ENCODE results near the gene ACOT8. TPM values are rescaled to one million over a fixed set of nuclear protein-coding genes. Genes with fewer than 3 reads are reported as not detected.
"Not testable (repeated sequence)": the region's sequence is repeated elsewhere in the genome, so short reads cannot be mapped to it uniquely, and the experiment has no call there.

ACOT8 gene
- polyA plus RNA-seq, 2 donors = 24.8 to 26.6 TPM

DNA sequence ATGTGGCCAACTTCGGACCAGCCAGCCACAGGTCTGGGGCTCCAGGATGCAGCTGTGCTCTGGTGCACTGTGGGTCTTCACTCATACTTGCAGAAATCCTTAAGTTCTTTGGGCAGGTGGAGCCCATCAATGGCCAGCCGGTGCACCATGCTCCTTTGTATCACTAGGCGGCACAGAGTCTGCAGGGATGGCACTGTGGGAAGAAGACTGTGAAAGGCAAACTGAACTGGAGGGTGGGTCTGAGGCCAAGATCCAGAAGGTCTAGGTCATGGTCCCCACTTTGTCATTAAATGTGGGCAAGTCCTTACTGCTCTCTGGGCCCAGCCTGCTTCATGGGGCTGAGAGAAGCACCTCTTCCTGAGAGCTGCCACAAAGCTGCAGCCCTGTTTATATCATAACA is 31.5 kb upstream of the ACOT8 start:
- no peak overlapping the region for H3K4me3 ChIP-seq (ENCODE audit: low read depth in 1 of 2, low read length in 2 of 2)
- peaks cover 5 to 18% of the 10 kb centered on the region in 2 donors for H3K4me1 ChIP-seq (ENCODE audit: control insufficient read depth in 2 of 2, insufficient read depth in 2 of 2, low read length in 1 of 2)
- peaks cover 1 to 8% of the 10 kb centered on the region in 2 donors for H3K36me3 ChIP-seq (ENCODE audit: control insufficient read depth in 2 of 2, insufficient read depth in 2 of 2, low read length in 1 of 2)
- 90 to 93% methylated on average over 3 of the region's 3 CpGs for WGBS, 2 donors
- H3K9me3 ChIP-seq (ENCODE audit: control insufficient read depth in 2 of 2, insufficient read depth in 1 of 2, low read depth in 1 of 2, low read length in 1 of 2) = no peaks in the 10 kb centered on the region
- no peak overlapping the region for H3K27ac ChIP-seq (ENCODE audit: low read depth in 2 of 2, low read length in 1 of 2)
- H3K27me3 ChIP-seq (ENCODE audit: control insufficient read depth in 1 of 2, insufficient read depth in 2 of 2, low read length in 2 of 2) = no peaks in the 10 kb centered on the region

DNA sequence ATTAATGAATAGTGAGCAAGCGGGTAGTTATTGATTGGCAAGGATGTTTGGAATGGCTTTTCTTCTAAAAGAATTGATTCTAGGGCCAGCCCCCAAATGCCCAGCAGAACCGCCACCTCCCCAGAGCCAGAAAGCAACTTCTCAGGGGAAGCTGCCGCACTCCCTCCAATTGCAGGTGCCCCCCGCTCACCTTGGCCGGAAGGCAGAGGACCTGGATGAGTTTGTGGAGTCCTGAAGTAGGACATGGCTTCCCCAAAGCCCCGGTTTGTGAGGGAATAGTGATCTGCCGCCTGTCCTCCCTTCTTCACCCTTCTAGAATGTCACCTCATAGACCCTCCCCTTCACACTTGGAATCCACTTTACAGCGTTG is 30.1 kb upstream of the ACOT8 start, which contains the start of gene SPATA25:
TSS of gene SPATA25 (minus strand) at position 277 of the 370 bp plus-strand sequence. CDS start at position 245, 32 bp downstream.
- Histone ChIP-seq H3K27ac (ENCODE audit: low read depth in 2 of 2, low read length in 1 of 2) (no peak within 1 kb of the TSS), H3K27me3 (ENCODE audit: control insufficient read depth in 1 of 2, insufficient read depth in 2 of 2, low read length in 2 of 2) (no peaks in the 10 kb centered on the region), H3K36me3 (ENCODE audit: control insufficient read depth in 2 of 2, insufficient read depth in 2 of 2, low read length in 1 of 2) (peaks cover 11 to 16% of the 10 kb centered on the region in 2 donors), H3K4me3 (ENCODE audit: low read depth in 1 of 2, low read length in 2 of 2) (no peak within 1 kb of the TSS), H3K9me3 (ENCODE audit: control insufficient read depth in 2 of 2, insufficient read depth in 1 of 2, low read depth in 1 of 2, low read length in 1 of 2) (no peaks in the 10 kb centered on the region), H3K4me1 (ENCODE audit: control insufficient read depth in 2 of 2, insufficient read depth in 2 of 2, low read length in 1 of 2) (peaks cover 3 to 10% of the 10 kb centered on the region in 2 donors)
- WGBS, 2 donors = 90 to 96% methylated on average over 8 of the region's 8 CpGs

- Histone ChIP-seq H3K36me3 (ENCODE audit: control insufficient read depth in 2 of 2, insufficient read depth in 2 of 2, low read length in 1 of 2) (peaks cover 11 to 16% of the 10 kb centered on the region in 2 donors), H3K27ac (ENCODE audit: low read depth in 2 of 2, low read length in 1 of 2) (no peak overlapping the region)
These were observed 29.6 kb upstream of the ACOT8 start for GRCh38 chr20:45886590-45887345.

DNA sequence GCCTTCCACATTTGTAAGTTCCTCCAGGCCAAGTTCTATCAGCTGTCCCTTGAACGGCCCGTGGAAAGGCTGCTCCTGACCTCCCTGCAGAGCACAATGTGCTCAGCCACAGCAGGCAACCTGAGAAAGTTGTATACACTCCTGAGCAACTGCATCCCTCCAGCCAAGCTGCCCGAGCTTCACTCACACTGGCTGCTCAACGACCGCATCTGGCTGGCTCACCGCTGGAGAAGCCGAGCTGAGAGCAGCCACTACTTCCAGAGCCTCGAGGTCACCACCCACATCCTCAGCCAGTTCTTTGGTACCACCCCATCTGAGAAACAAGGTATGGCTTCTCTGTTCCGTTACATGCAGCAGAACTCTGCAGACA is 25.9 kb upstream of the ACOT8 start:
- 82 to 84% methylated on average over 9 of the region's 9 CpGs for WGBS, 2 donors
- H3K36me3 ChIP-seq (ENCODE audit: control insufficient read depth in 2 of 2, insufficient read depth in 2 of 2, low read length in 1 of 2) = peaks cover 11 to 17% of the 10 kb centered on the region in 2 donors
- no peak overlapping the region for H3K27ac ChIP-seq (ENCODE audit: low read depth in 2 of 2, low read length in 1 of 2)
- H3K4me1 ChIP-seq (ENCODE audit: control insufficient read depth in 2 of 2, insufficient read depth in 2 of 2, low read length in 1 of 2) = no peaks in the 10 kb centered on the region
- no peak overlapping the region for H3K4me3 ChIP-seq (ENCODE audit: low read depth in 1 of 2, low read length in 2 of 2)
- no peaks in the 10 kb centered on the region for H3K9me3 ChIP-seq (ENCODE audit: control insufficient read depth in 2 of 2, insufficient read depth in 1 of 2, low read depth in 1 of 2, low read length in 1 of 2)
- no peaks in the 10 kb centered on the region for H3K27me3 ChIP-seq (ENCODE audit: control insufficient read depth in 1 of 2, insufficient read depth in 2 of 2, low read length in 2 of 2)

More at GRCh38 chr20:45886590-45887345, 29.6 kb upstream of the ACOT8 start:
- no peaks in the 10 kb centered on the region for H3K27me3 ChIP-seq (ENCODE audit: control insufficient read depth in 1 of 2, insufficient read depth in 2 of 2, low read length in 2 of 2)
- WGBS, 2 donors = 90 to 92% methylated on average over 19 of the region's 19 CpGs
- H3K4me1 ChIP-seq (ENCODE audit: control insufficient read depth in 2 of 2, insufficient read depth in 2 of 2, low read length in 1 of 2) = peaks cover 0 to 4% of the 10 kb centered on the region in 2 donors
- no peak overlapping the region for H3K4me3 ChIP-seq (ENCODE audit: low read depth in 1 of 2, low read length in 2 of 2)
- no peaks in the 10 kb centered on the region for H3K9me3 ChIP-seq (ENCODE audit: control insufficient read depth in 2 of 2, insufficient read depth in 1 of 2, low read depth in 1 of 2, low read length in 1 of 2)

- Histone ChIP-seq H3K27ac (ENCODE audit: low read depth in 2 of 2, low read length in 1 of 2) (no peak overlapping the region), H3K4me3 (ENCODE audit: low read depth in 1 of 2, low read length in 2 of 2) (no peak overlapping the region), H3K27me3 (ENCODE audit: control insufficient read depth in 1 of 2, insufficient read depth in 2 of 2, low read length in 2 of 2) (no peaks in the 10 kb centered on the region), H3K9me3 (ENCODE audit: control insufficient read depth in 2 of 2, insufficient read depth in 1 of 2, low read depth in 1 of 2, low read length in 1 of 2) (no peaks in the 10 kb centered on the region), H3K4me1 (ENCODE audit: control insufficient read depth in 2 of 2, insufficient read depth in 2 of 2, low read length in 1 of 2) (no peaks in the 10 kb centered on the region), H3K36me3 (ENCODE audit: control insufficient read depth in 2 of 2, insufficient read depth in 2 of 2, low read length in 1 of 2) (peaks cover 11 to 22% of the 10 kb centered on the region in 2 donors)
- WGBS, 2 donors = 83% methylated on average over 4 of the region's 4 CpGs
These were observed 25.4 kb upstream of the ACOT8 start for GRCh38 chr20:45882469-45883099.

DNA sequence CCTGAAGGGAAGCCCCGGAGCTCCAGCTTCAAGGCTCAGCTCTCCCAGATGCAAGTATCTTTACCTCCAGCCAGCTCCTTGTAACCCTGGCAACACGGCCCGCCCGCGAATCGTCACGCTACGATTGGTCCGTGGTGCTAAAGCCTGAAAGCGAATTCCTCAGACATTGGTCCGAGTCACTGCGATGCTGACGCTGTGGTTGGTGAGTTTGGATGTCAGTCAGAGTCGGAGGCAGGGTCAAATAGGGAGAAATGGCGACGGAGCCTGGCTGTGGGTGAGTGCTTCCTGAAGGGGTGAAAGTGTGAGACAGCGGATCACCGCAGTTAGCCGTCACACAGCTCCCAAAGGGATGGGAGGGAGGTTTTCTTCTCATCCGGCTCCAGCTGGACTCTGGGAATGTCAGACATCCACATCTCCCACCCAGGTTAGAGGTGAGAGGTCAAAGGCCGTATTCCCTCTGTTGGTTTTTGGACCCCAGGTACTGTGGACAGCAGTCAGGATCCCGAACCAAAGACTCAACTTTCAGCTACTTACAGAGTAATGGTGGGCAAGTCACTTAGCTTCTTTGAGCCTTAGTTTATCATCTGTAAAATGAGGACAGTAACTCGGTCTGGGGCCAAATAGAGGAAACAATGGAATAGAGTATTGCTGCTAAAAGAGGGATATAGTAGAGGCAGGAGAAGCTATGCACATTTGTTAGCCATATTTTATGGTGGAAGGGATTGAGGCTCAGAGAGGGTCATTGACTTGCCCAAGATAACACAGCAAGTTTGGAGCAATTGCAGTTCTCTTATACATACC is 24.0 kb upstream of the ACOT8 start, which contains the start of gene ZSWIM1:
TSS of gene ZSWIM1 (plus strand) at position 240 of the 801 bp plus-strand sequence. CDS start 1,366 bp downstream, outside the sequence.
- Histone ChIP-seq H3K4me1 (ENCODE audit: control insufficient read depth in 2 of 2, insufficient read depth in 2 of 2, low read length in 1 of 2) (no peaks in the 10 kb centered on the region), H3K36me3 (ENCODE audit: control insufficient read depth in 2 of 2, insufficient read depth in 2 of 2, low read length in 1 of 2) (peaks cover 11 to 21% of the 10 kb centered on the region in 2 donors), H3K4me3 (ENCODE audit: low read depth in 1 of 2, low read length in 2 of 2) (peak within 1 kb of the TSS; percentile 60 to 86), H3K27ac (ENCODE audit: low read depth in 2 of 2, low read length in 1 of 2) (peak within 1 kb of the TSS; percentile 73 to 93), H3K9me3 (ENCODE audit: control insufficient read depth in 2 of 2, insufficient read depth in 1 of 2, low read depth in 1 of 2, low read length in 1 of 2) (no peaks in the 10 kb centered on the region), H3K27me3 (ENCODE audit: control insufficient read depth in 1 of 2, insufficient read depth in 2 of 2, low read length in 2 of 2) (no peaks in the 10 kb centered on the region)
- WGBS, 2 donors = 1% methylated on average over 23 of the region's 23 CpGs

DNA sequence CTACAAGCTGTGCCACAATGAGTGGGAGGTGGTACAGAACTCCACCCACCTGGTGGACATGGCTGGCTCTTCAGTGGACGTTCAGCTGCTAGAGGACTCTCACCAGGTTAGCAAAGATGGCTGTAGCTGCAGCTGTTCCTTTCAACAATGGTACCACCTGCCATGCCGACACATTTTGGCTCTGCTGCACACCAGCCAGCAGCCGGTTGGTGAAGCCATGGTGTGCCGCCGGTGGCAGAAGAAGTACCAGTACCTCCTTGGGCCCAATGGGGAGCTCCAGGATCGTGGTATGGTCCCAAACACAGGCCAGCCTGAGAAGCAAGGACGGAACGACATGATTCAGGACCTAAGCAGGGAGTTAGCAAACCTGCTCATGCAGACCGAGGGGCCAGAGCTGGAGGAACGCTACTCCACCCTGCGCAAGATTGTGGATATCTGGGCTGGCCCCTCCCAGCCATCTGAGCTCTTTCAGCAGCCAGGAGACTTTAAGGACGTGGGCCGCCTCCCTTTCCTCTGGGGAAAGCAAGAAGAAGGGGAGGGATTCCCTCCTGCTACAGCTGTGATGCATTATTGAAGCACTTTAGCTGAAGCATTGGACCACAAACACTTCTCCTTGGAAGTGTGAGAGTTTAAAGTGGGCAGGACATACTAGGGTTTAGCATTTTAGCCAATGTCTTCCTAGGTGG is 21.0 kb upstream of the ACOT8 start:
- Histone ChIP-seq H3K4me1 (ENCODE audit: control insufficient read depth in 2 of 2, insufficient read depth in 2 of 2, low read length in 1 of 2) (no peaks in the 10 kb centered on the region), H3K27ac (ENCODE audit: low read depth in 2 of 2, low read length in 1 of 2) (no peak overlapping the region), H3K4me3 (ENCODE audit: low read depth in 1 of 2, low read length in 2 of 2) (no peak overlapping the region), H3K36me3 (ENCODE audit: control insufficient read depth in 2 of 2, insufficient read depth in 2 of 2, low read length in 1 of 2) (peaks cover 6 to 15% of the 10 kb centered on the region in 2 donors), H3K27me3 (ENCODE audit: control insufficient read depth in 1 of 2, insufficient read depth in 2 of 2, low read length in 2 of 2) (no peaks in the 10 kb centered on the region), H3K9me3 (ENCODE audit: control insufficient read depth in 2 of 2, insufficient read depth in 1 of 2, low read depth in 1 of 2, low read length in 1 of 2) (no peaks in the 10 kb centered on the region)
- 87 to 89% methylated on average over 13 of the region's 13 CpGs for WGBS, 2 donors

- H3K27ac ChIP-seq (ENCODE audit: low read depth in 2 of 2, low read length in 1 of 2) = no peak overlapping the region
- H3K4me3 ChIP-seq (ENCODE audit: low read depth in 1 of 2, low read length in 2 of 2) = no peak overlapping the region
- peaks cover 0 to 6% of the 10 kb centered on the region in 2 donors for H3K4me1 ChIP-seq (ENCODE audit: control insufficient read depth in 2 of 2, insufficient read depth in 2 of 2, low read length in 1 of 2)
- no peaks in the 10 kb centered on the region for H3K9me3 ChIP-seq (ENCODE audit: control insufficient read depth in 2 of 2, insufficient read depth in 1 of 2, low read depth in 1 of 2, low read length in 1 of 2)
- peaks cover 0 to 10% of the 10 kb centered on the region in 2 donors for H3K36me3 ChIP-seq (ENCODE audit: control insufficient read depth in 2 of 2, insufficient read depth in 2 of 2, low read length in 1 of 2)
- WGBS, 2 donors = 69 to 78% methylated on average over 4 of the region's 4 CpGs
- no peaks in the 10 kb centered on the region for H3K27me3 ChIP-seq (ENCODE audit: control insufficient read depth in 1 of 2, insufficient read depth in 2 of 2, low read length in 2 of 2)
These were observed 17.4 kb upstream of the ACOT8 start for GRCh38 chr20:45874576-45874975.

- not testable (repeated sequence) for H3K4me3 ChIP-seq (ENCODE audit: low read depth in 1 of 2, low read length in 2 of 2); H3K4me1 ChIP-seq (ENCODE audit: control insufficient read depth in 2 of 2, insufficient read depth in 2 of 2, low read length in 1 of 2); H3K9me3 ChIP-seq (ENCODE audit: control insufficient read depth in 2 of 2, insufficient read depth in 1 of 2, low read depth in 1 of 2, low read length in 1 of 2); H3K27ac ChIP-seq (ENCODE audit: low read depth in 2 of 2, low read length in 1 of 2); H3K27me3 ChIP-seq (ENCODE audit: control insufficient read depth in 1 of 2, insufficient read depth in 2 of 2, low read length in 2 of 2)
- peaks cover 0 to 10% of the 10 kb centered on the region in 2 donors for H3K36me3 ChIP-seq (ENCODE audit: control insufficient read depth in 2 of 2, insufficient read depth in 2 of 2, low read length in 1 of 2)
- WGBS, 2 donors = 94 to 95% methylated on average over 10 of the region's 10 CpGs
These were observed 16.9 kb upstream of the ACOT8 start for GRCh38 chr20:45874104-45874481.

All from esophagus (tissue), 2 donors.